ACHN (cell line): ENCODE data around the gene CD300LB.
"Not testable (repeated sequence)": the region's sequence is repeated elsewhere in the genome, so short reads cannot be mapped to it uniquely, and the experiment has no call there.

Source experiments
- DNase-seq: peaks from one replicate; pipeline ENCODE4 v3.0.0-alpha.2; 2015
- in situ Hi-C: cut with HindIII; loops from 2 replicates; pipeline ENCODE4 v1.10.0; 2017; ENCODE audit warnings: low sequenced_read_pairs, low pct_ligation_motif_present, low pct_unique_long_range_greater_than_20kb

Gene CD300LB

GRCh38 chr17:74529243-74529642 lies 2.0 kb downstream of the CD300LB start:
- in situ Hi-C loops: no loop called here

DNA sequence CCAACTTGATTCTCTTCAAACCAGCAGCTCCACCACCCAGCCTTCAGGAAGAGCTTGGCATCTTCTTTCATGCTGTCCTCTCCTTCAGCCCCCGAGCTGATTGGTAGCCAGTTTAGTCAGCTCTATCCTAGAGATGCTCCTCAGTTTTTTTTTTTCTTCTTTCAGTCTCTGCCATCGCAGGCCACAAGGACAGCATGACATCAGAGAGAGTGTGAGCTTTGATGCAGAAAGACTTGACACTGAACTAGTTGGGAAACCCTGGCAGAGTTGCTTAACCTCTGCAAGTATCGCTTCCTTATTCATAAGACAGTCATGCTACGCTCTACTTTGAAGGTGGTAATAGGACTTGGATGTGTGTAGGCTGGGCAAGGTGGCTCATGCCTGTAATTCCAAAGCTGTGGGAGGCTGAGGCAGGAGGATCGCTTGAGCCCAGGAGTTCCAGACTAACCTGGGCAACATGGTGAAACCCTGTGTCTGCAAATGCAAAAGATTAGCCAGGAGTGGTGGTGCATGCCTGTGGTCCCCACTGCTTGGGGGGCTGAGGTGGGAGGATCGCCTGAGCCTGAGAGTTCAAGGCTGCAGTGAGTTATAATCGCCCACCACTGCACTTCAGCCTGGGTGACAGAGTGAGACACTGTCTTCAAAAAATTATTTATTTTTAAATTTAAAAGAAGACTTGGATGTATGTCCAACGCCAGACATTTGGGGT lies 2.6 kb downstream of the CD300LB start:
- no peak for DNase-seq
- in situ Hi-C loops: no loop called here

More at GRCh38 chr17:74529243-74529642, 2.0 kb downstream of the CD300LB start:
- DNase-seq: no peak

GRCh38 chr17:74527756-74528155 lies 3.5 kb downstream of the CD300LB start:
- in situ Hi-C loops: no loop called here
- DNase-seq: no peak

- DNase-seq: no peak
- in situ Hi-C loops: no loop called here
Observed at GRCh38 chr17:74527081-74527480, 4.2 kb downstream of the CD300LB start.

GRCh38 chr17:74526681-74527080 lies 4.6 kb downstream of the CD300LB start:
- in situ Hi-C loops: no loop called here
- DNase-seq: no peak

DNA sequence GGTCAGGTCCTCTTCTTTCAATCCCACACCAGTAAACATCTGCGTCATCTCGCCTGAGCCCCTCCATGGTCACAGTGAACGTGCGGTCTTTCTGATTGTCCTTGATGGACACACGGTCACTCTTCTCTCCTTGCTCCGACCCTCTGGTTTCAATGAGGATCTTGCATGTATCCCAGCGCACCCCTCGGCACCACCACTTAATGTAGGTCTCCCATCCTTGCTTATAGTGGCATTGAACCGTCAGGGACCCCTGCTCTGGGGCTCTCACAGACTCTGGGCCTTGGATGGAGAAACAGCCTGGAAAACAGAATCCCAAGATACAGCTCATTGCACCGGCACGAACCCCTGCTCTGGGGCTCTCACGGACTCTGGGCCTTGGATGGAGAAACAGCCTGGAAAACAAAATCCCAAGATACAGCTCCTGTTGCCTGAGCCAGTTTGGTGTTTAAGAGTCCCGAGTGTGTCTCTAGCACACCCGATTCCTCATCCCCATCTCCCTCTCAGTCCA lies 5.4 kb downstream of the CD300LB start:
- no peak for DNase-seq
- in situ Hi-C loops: no loop called here

DNA sequence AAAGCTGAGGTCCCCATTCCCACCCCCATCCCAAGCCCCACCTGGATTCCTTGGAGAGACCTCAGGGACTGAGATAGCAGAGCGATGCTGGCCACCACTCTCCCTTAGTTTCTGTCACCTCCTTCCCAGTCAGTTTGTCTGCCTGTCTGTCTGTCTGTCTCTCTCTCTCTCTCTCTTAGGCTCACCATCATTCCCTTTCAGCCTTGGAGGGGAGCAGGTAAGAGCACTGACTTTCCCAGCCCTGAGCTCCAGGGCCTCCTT lies 5.9 kb downstream of the CD300LB start:
- in situ Hi-C loops: no loop called here
- DNase-seq: no peak

DNA sequence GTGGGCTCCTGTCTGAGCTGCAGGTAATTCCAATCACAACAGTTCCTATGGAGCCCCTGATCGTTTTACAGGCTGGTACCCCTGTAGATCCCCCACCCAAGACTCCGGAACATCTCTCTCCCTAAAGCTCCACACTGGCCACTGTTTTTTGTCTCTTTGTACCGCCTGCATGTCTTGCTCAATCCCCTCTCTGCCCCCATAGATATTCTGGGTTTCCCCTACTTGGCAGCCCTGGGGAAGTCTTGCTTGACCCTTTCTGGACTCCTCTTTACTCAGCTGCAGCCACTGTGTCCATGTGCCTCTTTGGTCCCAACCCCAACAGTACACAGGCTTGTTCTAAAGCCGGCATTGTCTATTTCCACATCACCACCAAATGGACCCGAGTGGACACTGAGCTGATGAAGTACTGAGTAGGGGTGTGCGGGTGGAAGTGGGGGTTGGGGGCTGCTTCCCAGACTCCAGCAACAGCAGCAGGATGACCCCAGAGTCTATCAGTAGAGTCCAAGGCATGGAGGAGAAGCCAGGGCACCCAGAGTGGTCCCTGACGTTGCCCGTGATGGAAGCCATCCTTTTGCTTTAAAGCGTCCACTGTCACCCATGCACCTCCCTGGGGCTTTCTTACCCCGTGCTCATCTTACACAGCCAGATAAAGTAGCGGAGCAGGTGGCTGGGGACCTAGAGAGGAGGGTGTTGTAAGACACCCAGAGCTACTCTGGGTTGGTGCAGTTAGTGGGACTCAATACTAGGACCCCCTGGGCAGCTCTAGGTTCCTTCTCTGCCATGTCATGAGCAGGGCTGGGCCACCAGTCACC lies 6.4 kb downstream of the CD300LB start:
- DNase-seq: no peak
- in situ Hi-C loops: no loop called here

DNA sequence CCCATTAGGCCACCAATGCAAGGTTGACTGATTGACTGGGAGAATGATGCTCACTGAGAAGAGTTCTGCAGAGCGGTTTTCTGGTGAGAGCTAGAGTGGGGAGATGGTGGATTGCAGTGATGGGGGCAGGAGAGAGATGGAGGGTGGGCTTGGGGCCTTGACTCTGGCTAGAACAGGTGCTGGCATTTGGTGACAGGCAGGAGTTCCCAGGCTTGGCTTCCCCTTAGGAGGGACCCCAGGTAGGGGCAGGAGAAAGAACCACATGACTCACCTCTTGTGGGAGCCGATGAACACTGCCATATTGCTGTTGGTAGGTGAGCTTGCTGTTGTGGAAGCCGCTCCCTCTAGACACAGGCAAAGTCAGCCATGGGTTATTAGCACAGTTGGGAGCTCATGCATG lies 8.0 kb downstream of the CD300LB start:
- no peak for DNase-seq
- in situ Hi-C loops: no loop called here

GRCh38 chr17:74522381-74523105 lies 8.7 kb downstream of the CD300LB start:
- in situ Hi-C loops: no loop called here
- no peak for DNase-seq

DNA sequence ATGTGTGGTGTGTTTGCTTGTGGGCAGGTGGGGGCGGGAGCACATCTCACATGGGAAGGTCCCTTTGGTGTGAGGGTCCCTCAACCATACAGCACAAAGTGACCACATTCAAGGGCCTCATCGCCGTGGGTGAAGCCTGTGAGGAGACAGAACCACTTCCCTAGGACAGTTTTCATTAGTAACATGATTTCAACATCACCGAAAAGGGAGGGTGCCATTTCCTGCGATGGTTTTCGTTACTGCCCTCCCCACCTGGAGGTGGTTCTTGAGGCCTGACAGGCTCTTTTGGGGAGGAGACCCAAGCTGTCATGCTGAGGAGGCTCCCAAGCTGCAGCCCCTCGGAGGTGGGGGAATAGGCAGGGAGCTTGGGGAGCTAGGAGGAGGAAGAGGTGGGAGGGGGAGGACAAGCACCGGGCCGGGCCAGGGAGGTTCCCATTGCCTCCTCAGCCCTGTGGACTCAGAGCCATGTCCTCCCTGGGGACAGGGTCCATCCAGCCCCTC lies 9.5 kb downstream of the CD300LB start:
- DNase-seq: no peak
- in situ Hi-C loops: no loop called here

DNA sequence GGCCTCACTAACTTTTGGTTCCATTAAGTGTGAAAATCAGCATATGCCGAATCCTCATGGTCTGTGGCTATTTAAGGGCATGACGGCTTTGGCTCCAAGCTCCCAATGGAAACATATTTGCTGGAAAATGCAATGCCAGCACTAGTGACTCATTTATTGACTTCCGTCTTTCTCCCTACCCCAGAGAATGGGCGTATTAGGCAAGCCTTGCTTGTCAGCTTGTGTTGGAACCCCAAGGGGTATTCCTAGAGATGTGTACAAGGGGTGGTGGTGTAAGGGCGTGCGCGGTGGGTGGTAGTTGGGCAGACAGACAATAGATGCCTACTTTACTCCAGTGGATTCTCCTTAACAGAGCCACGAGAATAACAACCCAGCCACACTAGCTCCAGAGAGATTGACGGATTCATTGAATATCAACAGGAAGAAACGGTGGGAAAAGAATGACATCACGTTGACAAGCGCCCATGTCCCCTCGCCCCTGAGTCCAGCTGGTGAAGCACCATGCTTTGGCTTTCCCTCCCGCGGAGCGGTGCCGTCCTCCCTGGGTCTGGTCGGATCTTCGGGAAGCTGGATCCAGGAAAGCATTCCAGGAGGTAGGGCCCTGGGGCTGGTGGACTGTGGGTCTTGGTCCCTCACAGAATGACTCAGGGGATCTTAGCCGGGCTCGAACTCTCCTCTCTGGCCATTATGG lies 10.3 kb downstream of the CD300LB start:
- in situ Hi-C loops: no loop called here
- DNase-seq: no peak

DNA sequence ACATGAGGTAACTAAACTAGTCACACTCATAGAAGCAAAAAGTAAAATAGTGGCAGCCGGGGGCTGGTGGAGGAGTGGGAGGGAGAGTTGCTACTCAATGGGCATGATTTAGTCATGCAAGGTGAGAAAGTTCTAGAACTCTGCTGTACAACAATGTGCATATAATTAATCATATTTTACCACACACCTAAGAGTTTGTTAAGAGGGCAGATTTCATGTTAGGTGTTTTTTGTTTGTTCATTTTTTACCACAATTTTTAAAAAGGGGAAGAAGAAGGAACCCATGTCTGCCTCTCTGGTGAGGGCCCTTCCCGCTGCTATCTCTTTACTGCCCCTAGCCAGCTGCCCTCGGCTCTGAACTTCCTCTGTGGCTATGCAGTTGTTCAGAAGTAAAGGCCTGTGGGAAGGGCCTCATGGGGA lies 11.2 kb downstream of the CD300LB start:
- in situ Hi-C loops: no loop called here
- no peak for DNase-seq

- DNase-seq, in situ Hi-C loops: not testable (repeated sequence)
Observed at GRCh38 chr17:74518413-74518981, 12.8 kb downstream of the CD300LB start.

- in situ Hi-C loops: no loop called here
- DNase-seq: no peak
Observed at GRCh38 chr17:74516561-74517328, 14.5 kb downstream of the CD300LB start.

DNA sequence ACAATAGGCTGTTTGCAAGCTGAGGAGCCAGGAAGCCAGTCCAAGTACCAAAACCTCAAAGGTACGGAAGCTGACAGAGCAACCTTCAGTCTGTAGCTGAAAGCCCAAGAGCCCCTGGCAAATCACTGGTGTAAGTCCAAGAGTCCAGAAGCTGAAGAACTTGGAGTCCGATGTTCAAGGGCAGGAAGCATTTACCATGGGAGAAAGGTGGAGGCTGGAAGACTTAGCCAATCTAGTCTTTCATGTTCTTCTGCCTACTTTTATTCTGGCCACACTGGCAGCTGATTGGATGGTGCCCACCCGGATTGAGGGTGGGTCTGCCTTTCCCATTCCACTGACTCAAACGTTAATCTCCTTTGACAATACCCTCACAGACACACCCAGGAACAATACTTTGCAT lies 15.3 kb downstream of the CD300LB start:
- no peak for DNase-seq
- in situ Hi-C loops: no loop called here

GRCh38 chr17:74514632-74515334 lies 16.5 kb downstream of the CD300LB start:
- in situ Hi-C loops: no loop called here
- DNase-seq: no peak
